GM12878 (cell line): Measurements from ENCODE around the gene CSRP3. TPM values are rescaled to one million over a fixed set of nuclear protein-coding genes. Genes with fewer than 3 reads are reported as not detected.

Experiments used
- CREM ChIP-seq: IDR thresholded peaks from 2 replicates; pipeline ENCODE4 v1.6.1; 2014; ENCODE audit warnings: antibody characterized with exemption, low read depth
- E2F8 ChIP-seq: fragments of 450-650 bp; IDR thresholded peaks from 2 replicates; pipeline ENCODE4 v1.6.1; 2018; ENCODE audit warnings: mild to moderate bottlenecking, low read depth, moderate library complexity; ENCODE audit not compliant: partially characterized antibody
- EGR1 ChIP-seq, 2 experiments: IDR thresholded peaks; 1 replicate in 1 of 2; 2 replicates in 1 of 2; pipeline ENCODE4 v1.6.1; 2011 to 2012; ENCODE audit warnings: low read depth in 2 of 2, low read length in 2 of 2, borderline replicate concordance in 1 of 2, mild to moderate bottlenecking in 1 of 2, moderate library complexity in 1 of 2
- EP300 ChIP-seq, 2 experiments: fragments of 150-350 bp in 1 of 2; IDR thresholded peaks; 2 replicates each; pipeline ENCODE4 v1.6.1; 2011 to 2012; ENCODE audit warnings: low read depth in 2 of 2, low read length in 2 of 2, borderline replicate concordance in 1 of 2, improper control_type of control experiment in 1 of 2, inconsistent platforms in 1 of 2; ENCODE audit not compliant: control insufficient read depth in 1 of 2
- GABPA ChIP-seq: IDR thresholded peaks from 2 replicates; pipeline ENCODE4 v1.6.1; 2014; ENCODE audit warnings: antibody characterized with exemption, low read depth, mild to moderate bottlenecking, inconsistent platforms
- GATAD2B ChIP-seq: fragments of 450-650 bp; conservative IDR thresholded peaks from 2 replicates; pipeline ENCODE4 v1.6.1; 2017; ENCODE audit warnings: low read depth, mild to moderate bottlenecking, moderate library complexity
- HCFC1 ChIP-seq: fragments of 150-350 bp; IDR thresholded peaks from 2 replicates; pipeline ENCODE4 v1.6.1; 2014; ENCODE audit warnings: low read length
- IKZF1 ChIP-seq: fragments of 450-650 bp; conservative IDR thresholded peaks from 2 replicates; pipeline ENCODE4 v1.6.1; 2017; ENCODE audit warnings: antibody characterized with exemption, mild to moderate bottlenecking
- MLLT1 ChIP-seq: fragments of 450-650 bp; IDR thresholded peaks from 2 replicates; pipeline ENCODE4 v1.6.1; 2016; ENCODE audit warnings: mild to moderate bottlenecking
- NKRF ChIP-seq: fragments of 450-650 bp; conservative IDR thresholded peaks from 2 replicates; pipeline ENCODE4 v1.6.1; 2017; ENCODE audit warnings: mild to moderate bottlenecking, moderate library complexity
- POLR2A ChIP-seq: IDR thresholded peaks from 2 replicates; pipeline ENCODE4 v1.6.1; 2011; ENCODE audit warnings: low read depth, mild to moderate bottlenecking, low read length
- POU2F2 ChIP-seq: IDR thresholded peaks from 3 replicates; pipeline ENCODE4 v1.6.1; 2011; ENCODE audit warnings: low read depth, mild to moderate bottlenecking, low read length, borderline replicate concordance
- RBBP5 ChIP-seq: fragments of 200-600 bp; sonication (generic); conservative IDR thresholded peaks from 2 replicates; pipeline ENCODE4 v1.6.1; 2016
- RELA ChIP-seq: fragments of 450-650 bp; IDR thresholded peaks from 2 replicates; pipeline ENCODE4 v1.8.0; 2014; ENCODE audit warnings: borderline replicate concordance; ENCODE audit not compliant: partially characterized antibody
- RFX5 ChIP-seq: IDR thresholded peaks from 2 replicates; pipeline ENCODE4 v1.6.1; 2011; ENCODE audit warnings: low read depth, low read length, improper control_type of control experiment
- RUNX3 ChIP-seq: IDR thresholded peaks from 2 replicates; pipeline ENCODE4 v1.6.1; 2012; ENCODE audit warnings: low read length, inconsistent platforms
- SIN3A ChIP-seq: IDR thresholded peaks from 2 replicates; pipeline ENCODE4 v1.6.1; 2012; ENCODE audit warnings: low read depth, low read length, improper control_type of control experiment
- SIX5 ChIP-seq: IDR thresholded peaks from 2 replicates; pipeline ENCODE4 v1.6.1; 2011; ENCODE audit warnings: mild to moderate bottlenecking, low read depth, low read length, moderate library complexity; ENCODE audit not compliant: severe bottlenecking
- SRF ChIP-seq, 2 experiments: IDR thresholded peaks; 2 replicates each; pipeline ENCODE4 v1.6.1; 2011; ENCODE audit warnings: low read depth in 2 of 2, low read length in 2 of 2, mild to moderate bottlenecking in 1 of 2, moderate library complexity in 1 of 2
- STAT1 ChIP-seq: fragments of 450-650 bp; conservative IDR thresholded peaks from 2 replicates; pipeline ENCODE4 v1.6.1; 2014; ENCODE audit warnings: antibody characterized with exemption, mild to moderate bottlenecking
- USF2 ChIP-seq: IDR thresholded peaks from 2 replicates; pipeline ENCODE4 v1.6.1; 2011; ENCODE audit warnings: low read depth, low read length, improper control_type of control experiment, borderline replicate concordance
- ZNF207 ChIP-seq: fragments of 450-650 bp; IDR thresholded peaks from 2 replicates; pipeline ENCODE4 v1.6.1; 2014; ENCODE audit warnings: antibody characterized with exemption, mild to moderate bottlenecking, borderline replicate concordance
- ZSCAN29 ChIP-seq: fragments of 450-650 bp; IDR thresholded peaks from 2 replicates; pipeline ENCODE4 v1.6.1; 2017; ENCODE audit warnings: mild to moderate bottlenecking, moderate library complexity
- polyA plus RNA-seq, 11 experiments: library from polyadenylated mRNA; depleted of rRNA in 4 of 11; unstranded in 6 of 11; stranded (reverse) in 5 of 11; fragments of >200 nt; fragmentation: Nextera tagmentation in 4 of 11; fragmentation: Illumina TruSeq in 1 of 11; extraction: Ambion mirVana in 4 of 11; extraction: Trizol in 1 of 11; gene quantifications; 1 replicate in 1 of 11; 2 replicates in 10 of 11; pipeline versions ENCODE4 v1.2.1 to v1.2.3, GENCODE V29; 2011 to 2016; ENCODE audit warnings: inconsistent platforms in 2 of 11, missing spikeins in 2 of 11, low read depth in 1 of 11
- total RNA-seq, 4 experiments: library from RNA; depleted of rRNA in 3 of 4; stranded (reverse); fragments of >200 nt in 3 of 4; fragmentation: Illumina TruSeq in 1 of 4; extraction: Trizol in 1 of 4; gene quantifications; 2 replicates each; pipeline versions ENCODE4 v1.2.1 to v1.2.3, GENCODE V29; 2013 to 2021

The CSRP3 gene
- total and polyA plus RNA-seq, 10 of the 15 experiments (the other 5 are each of a cell fraction or from before 2014, with no cell fraction given), result not detected

- TF ChIP-seq ZSCAN29 (no peak), NKRF (peak; percentile 95), CREM (peak; percentile 36; the same call in 1 of the 2 replicates), ZNF207 (no peak), E2F8 (peak; percentile 91), GATAD2B (no peak), SIN3A (peak; percentile 99), RELA (no peak), POLR2A (peak; percentile 20; the same call in 1 of the 2 replicates), RFX5 (0 out of 2 replicates have a peak, but pooled peaks have one; percentile 28), USF2 (no peak), SRF (IDR thresholded peaks at IDR 0.05; ENCODE audit: low read depth in 2 of 2, low read length in 2 of 2) (peak; percentile 68 to 92), GABPA (peak; percentile 57; the same call in 1 of the 2 replicates), IKZF1 (0 out of 2 replicates have a peak, but pooled peaks have one; percentile 27), MLLT1 (0 out of 2 replicates have a peak, but pooled peaks have one; percentile 36), SIX5 (peak; percentile 34), RUNX3 (peak; percentile 60), EGR1 (IDR thresholded peaks at IDR 0.05; ENCODE audit: borderline replicate concordance in 1 of 2, low read depth in 2 of 2, low read length in 2 of 2) (0 out of 3 replicates have a peak, but pooled peaks of 1 of the 2 experiments have one; percentile 10), STAT1 (no peak), HCFC1 (0 out of 2 replicates have a peak, but pooled peaks have one; percentile 26), POU2F2 (peak; percentile 23; the same call in 1 of the 3 replicates), RBBP5 (0 out of 2 replicates have a peak, but pooled peaks have one; percentile 62), EP300 (IDR thresholded peaks at IDR 0.05; ENCODE audit: borderline replicate concordance in 1 of 2, control insufficient read depth in 1 of 2, low read depth in 2 of 2, low read length in 2 of 2) (peak in 1 of 2 experiments; percentile 64; a peak in 1 of 4 replicates)
Observed at GRCh38 chr11:19240420-19241259, 38.9 kb upstream of the CSRP3 start, which contains the start of gene E2F8 (continued).
